Measurements from ENCODE around the gene ANGPTL1. TPM values are rescaled to one million over a fixed set of nuclear protein-coding genes. Genes with fewer than 3 reads are reported as not detected.
A peak's percentile ranks its signal among the peaks of the same experiment; 100 is the strongest.
"Not testable (repeated sequence)": the region's sequence is repeated elsewhere in the genome, so short reads cannot be mapped to it uniquely, and the experiment has no call there.

Gene ANGPTL1
- total and polyA plus RNA-seq, 2 experiments from 2014 or later, result 3.5 to 3.6 TPM

- TF ChIP-seq EZH2phosphoT487 (IDR thresholded peaks at IDR 0.05; ENCODE audit: insufficient read depth, low read depth), result no peak
- no peak for TF ChIP-seq EZH2 (IDR thresholded peaks at IDR 0.05; ENCODE audit: insufficient read depth, poor library complexity, severe bottlenecking)
- no peak for DNase-seq
- no peak overlapping the region for H3K4me3 ChIP-seq
Observed at GRCh38 chr1:178862416-178862815, 8.5 kb downstream of the ANGPTL1 start.

GRCh38 chr1:178857126-178857525 lies 13.8 kb downstream of the ANGPTL1 start:
- Histone ChIP-seq H3K4me3 (no peak overlapping the region), H3F3A (ENCODE audit: insufficient read depth) (peaks cover 7% of the 10 kb centered on the region; the same call in 1 of the 2 replicates), H3K36me3 (ENCODE audit: low read depth) (peaks cover 3% of the 10 kb centered on the region; the same call in 1 of the 2 replicates), H3K9me2 (ENCODE audit: insufficient read depth) (no peaks in the 10 kb centered on the region), H3K4me2 (ENCODE audit: unreplicated experiment) (no peak overlapping the region), H3K27me3 (replicated peaks; ENCODE audit: insufficient read depth) (no peaks in the 10 kb centered on the region), H3K79me2 (ENCODE audit: insufficient read depth) (no peaks in the 10 kb centered on the region), H3K9me3 (ENCODE audit: low read depth) (no peaks in the 10 kb centered on the region), H3K27ac (no peak overlapping the region), H3K4me1 (ENCODE audit: insufficient read depth) (no peaks in the 10 kb centered on the region), H3K9ac (no peak overlapping the region), H2AFZ (no peak overlapping the region), H4K20me1 (ENCODE audit: insufficient read depth) (no peaks in the 10 kb centered on the region)
- no peak for TF ChIP-seq EZH2phosphoT487 (IDR thresholded peaks at IDR 0.05; ENCODE audit: insufficient read depth, low read depth)
- TF ChIP-seq EZH2 (IDR thresholded peaks at IDR 0.05; ENCODE audit: insufficient read depth, poor library complexity, severe bottlenecking), result no peak
- in situ Hi-C loops (cut with MboI), result no loop called here
- WGBS, 2 experiments (ENCODE audit: low coverage in 1 of 2, low lambda C conversion rate in 2 of 2, missing lambda C conversion rate in 2 of 2), result 98 to 100% methylated on average over 2 of the region's 2 CpGs
- DNase-seq, result no peak

More at GRCh38 chr1:178862416-178862815, 8.5 kb downstream of the ANGPTL1 start:
- Histone ChIP-seq H3K4me2 (ENCODE audit: unreplicated experiment) (no peak overlapping the region), H2AFZ (no peak overlapping the region), H3K9me2 (ENCODE audit: insufficient read depth) (no peaks in the 10 kb centered on the region), H3K27ac (no peak overlapping the region), H3K9ac (no peak overlapping the region), H3K4me1 (ENCODE audit: insufficient read depth) (peaks cover 25% of the 10 kb centered on the region), H3K9me3 (ENCODE audit: low read depth) (no peaks in the 10 kb centered on the region), H3F3A (ENCODE audit: insufficient read depth) (peaks cover 30% of the 10 kb centered on the region; the same call in 1 of the 2 replicates), H4K20me1 (ENCODE audit: insufficient read depth) (no peaks in the 10 kb centered on the region), H3K36me3 (ENCODE audit: low read depth) (no peaks in the 10 kb centered on the region), H3K27me3 (replicated peaks; ENCODE audit: insufficient read depth) (no peaks in the 10 kb centered on the region), H3K79me2 (ENCODE audit: insufficient read depth) (no peaks in the 10 kb centered on the region)
- in situ Hi-C loops (cut with MboI), result no loop called here
- 95 to 96% methylated on average over 3 of the region's 3 CpGs for WGBS, 2 experiments (ENCODE audit: low coverage in 1 of 2, low lambda C conversion rate in 2 of 2, missing lambda C conversion rate in 2 of 2)

DNA sequence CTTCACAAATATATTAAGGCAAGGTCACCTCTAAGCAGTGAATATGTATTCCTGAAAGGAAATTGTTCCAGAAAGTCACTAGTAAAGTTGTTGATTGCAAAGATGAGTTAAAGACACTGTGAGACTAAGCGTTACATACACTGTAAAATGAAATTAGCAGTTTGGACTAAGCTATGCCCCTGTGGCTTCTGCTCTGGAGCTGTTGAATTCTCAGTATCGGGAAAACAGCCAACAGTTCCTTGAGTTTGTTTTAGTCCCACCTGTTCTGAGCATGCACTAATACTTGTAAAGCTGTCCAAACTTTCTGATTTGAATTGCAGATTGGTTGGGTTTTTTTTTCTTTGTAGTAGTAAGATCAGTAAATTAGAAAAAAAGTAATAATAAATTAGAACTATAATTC lies 21.0 kb downstream of the ANGPTL1 start:
- H3K4me2 ChIP-seq (ENCODE audit: unreplicated experiment), result no peak overlapping the region
- no peak overlapping the region for H3K27ac ChIP-seq
- H3F3A ChIP-seq (ENCODE audit: insufficient read depth), result peaks cover 13% of the 10 kb centered on the region; the same call in 1 of the 2 replicates
- no peak overlapping the region for H3K9ac ChIP-seq
- no peak overlapping the region for H3K4me3 ChIP-seq
- in situ Hi-C loops (cut with MboI), result no loop called here
- no peaks in the 10 kb centered on the region for H4K20me1 ChIP-seq (ENCODE audit: insufficient read depth)
- no peaks in the 10 kb centered on the region for H3K9me2 ChIP-seq (ENCODE audit: insufficient read depth)
- no peak for DNase-seq
- no peak for TF ChIP-seq EZH2 (IDR thresholded peaks at IDR 0.05; ENCODE audit: insufficient read depth, poor library complexity, severe bottlenecking)
- no peak for TF ChIP-seq EZH2phosphoT487 (IDR thresholded peaks at IDR 0.05; ENCODE audit: insufficient read depth, low read depth)
- H3K79me2 ChIP-seq (ENCODE audit: insufficient read depth), result no peaks in the 10 kb centered on the region
- peaks cover 14% of the 10 kb centered on the region; the same call in 1 of the 2 replicates for H3K4me1 ChIP-seq (ENCODE audit: insufficient read depth)
- no peaks in the 10 kb centered on the region for H3K36me3 ChIP-seq (ENCODE audit: low read depth)
- H3K9me3 ChIP-seq (ENCODE audit: low read depth), result no peaks in the 10 kb centered on the region
- WGBS, 2 experiments (ENCODE audit: low coverage in 1 of 2, low lambda C conversion rate in 2 of 2, missing lambda C conversion rate in 2 of 2), result 70 to 76% methylated on average over 2 of the region's 2 CpGs
- no peaks in the 10 kb centered on the region for H3K27me3 ChIP-seq (replicated peaks; ENCODE audit: insufficient read depth)
- H2AFZ ChIP-seq, result no peak overlapping the region

DNA sequence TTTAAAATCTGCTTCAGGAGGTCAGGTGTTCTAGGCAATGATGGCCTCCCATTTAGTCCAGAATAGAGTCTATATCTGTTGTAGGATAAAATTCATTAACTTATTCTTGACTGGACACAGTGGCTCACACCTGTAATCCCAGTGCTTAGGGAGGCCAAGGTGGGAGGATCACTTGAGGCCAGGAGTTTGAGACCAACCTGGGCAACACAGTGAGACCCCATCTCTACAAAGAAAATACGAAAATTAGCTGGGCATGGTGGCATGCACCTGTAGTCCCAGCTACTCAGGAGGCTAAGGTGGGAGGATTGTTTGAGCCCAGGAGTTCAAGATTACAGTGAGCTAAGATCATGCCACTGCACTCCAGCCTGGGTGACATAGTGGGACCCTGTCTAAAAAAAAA lies 23.0 kb downstream of the ANGPTL1 start:
- H4K20me1 ChIP-seq (ENCODE audit: insufficient read depth); H3K9ac ChIP-seq; H3K9me2 ChIP-seq (ENCODE audit: insufficient read depth); H3K79me2 ChIP-seq (ENCODE audit: insufficient read depth); H3K4me3 ChIP-seq; in situ Hi-C loops (cut with MboI); H3K27ac ChIP-seq; H3K36me3 ChIP-seq (ENCODE audit: low read depth); H3K9me3 ChIP-seq (ENCODE audit: low read depth); H3K4me2 ChIP-seq (ENCODE audit: unreplicated experiment); DNase-seq; H2AFZ ChIP-seq; H3K27me3 ChIP-seq (replicated peaks; ENCODE audit: insufficient read depth): not testable (repeated sequence)
- Histone ChIP-seq H3K4me1 (ENCODE audit: insufficient read depth) (peaks cover 14% of the 10 kb centered on the region; the same call in 1 of the 2 replicates), H3F3A (ENCODE audit: insufficient read depth) (peaks cover 26% of the 10 kb centered on the region)
- 96 to 100% methylated on average over 1 of the region's 1 CpG for WGBS, 2 experiments (ENCODE audit: low coverage in 1 of 2, low lambda C conversion rate in 2 of 2, missing lambda C conversion rate in 2 of 2)

- no peaks in the 10 kb centered on the region for H3K9me2 ChIP-seq (ENCODE audit: insufficient read depth)
- WGBS, 2 experiments (ENCODE audit: low coverage in 1 of 2, low lambda C conversion rate in 2 of 2, missing lambda C conversion rate in 2 of 2), result 53 to 55% methylated on average over 2 of the region's 2 CpGs
- no peaks in the 10 kb centered on the region for H3K36me3 ChIP-seq (ENCODE audit: low read depth)
- H3K4me3 ChIP-seq, result no peak overlapping the region
- no peaks in the 10 kb centered on the region for H4K20me1 ChIP-seq (ENCODE audit: insufficient read depth)
- no peak for TF ChIP-seq EZH2 (IDR thresholded peaks at IDR 0.05; ENCODE audit: insufficient read depth, poor library complexity, severe bottlenecking)
- TF ChIP-seq EZH2phosphoT487 (IDR thresholded peaks at IDR 0.05; ENCODE audit: insufficient read depth, low read depth), result no peak
- no peaks in the 10 kb centered on the region for H3K79me2 ChIP-seq (ENCODE audit: insufficient read depth)
- H3K9me3 ChIP-seq (ENCODE audit: low read depth), result no peaks in the 10 kb centered on the region
- peaks cover 14% of the 10 kb centered on the region; the same call in 1 of the 2 replicates for H3K4me1 ChIP-seq (ENCODE audit: insufficient read depth)
- H3K27me3 ChIP-seq (replicated peaks; ENCODE audit: insufficient read depth), result no peaks in the 10 kb centered on the region
- DNase-seq, result peak; percentile 73
- 0 out of 2 replicates have a peak overlapping the region, but pooled peaks have one; percentile 18 for H3K27ac ChIP-seq
- H3K9ac ChIP-seq, result no peak overlapping the region
- H3K4me2 ChIP-seq (ENCODE audit: unreplicated experiment), result no peak overlapping the region
- no peak overlapping the region for H2AFZ ChIP-seq
- peaks cover 26% of the 10 kb centered on the region for H3F3A ChIP-seq (ENCODE audit: insufficient read depth)
- in situ Hi-C loops (cut with MboI), result no loop called here
Observed at GRCh38 chr1:178847396-178847849, 23.5 kb downstream of the ANGPTL1 start.
